GM12875 (cell line): Measurements from ENCODE around the gene RLBP1.

Source experiments
- H3K4me3 ChIP-seq: one replicate; pipeline ENCODE4 v1.5.1; 2011; ENCODE audit warnings: low read depth, low read length, control low read depth
- TF ChIP-seq, protein P1 (sequence below): IDR thresholded peaks from 2 replicates; pipeline ENCODE4 v1.5.1; 2011; ENCODE audit warnings: low read depth, mild to moderate bottlenecking, control low read depth, inconsistent platforms, low read length, moderate library complexity, borderline replicate concordance; ENCODE audit not compliant: insufficient read depth

RLBP1 gene

DNA sequence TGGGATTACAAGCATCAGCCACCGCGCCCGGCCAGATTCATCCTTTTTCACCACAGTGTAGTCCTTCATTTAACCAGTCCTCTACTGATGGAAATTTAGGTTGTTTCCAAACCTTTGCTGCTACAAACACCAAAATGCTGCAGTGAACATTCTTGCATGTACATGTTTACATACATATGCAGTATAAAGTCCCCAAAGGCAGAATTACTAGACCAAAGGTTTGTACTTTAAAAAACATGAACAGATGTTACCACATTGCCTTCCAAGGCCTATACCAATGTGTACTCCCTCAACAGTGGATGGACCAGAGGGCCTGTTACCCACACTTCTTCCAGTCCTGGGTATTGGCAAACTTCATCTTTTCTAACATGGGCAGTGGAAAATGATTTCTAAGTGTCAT lies 51.0 kb downstream of the RLBP1 start:
- no peak overlapping the region for H3K4me3 ChIP-seq
- TF ChIP-seq, protein P1, sequence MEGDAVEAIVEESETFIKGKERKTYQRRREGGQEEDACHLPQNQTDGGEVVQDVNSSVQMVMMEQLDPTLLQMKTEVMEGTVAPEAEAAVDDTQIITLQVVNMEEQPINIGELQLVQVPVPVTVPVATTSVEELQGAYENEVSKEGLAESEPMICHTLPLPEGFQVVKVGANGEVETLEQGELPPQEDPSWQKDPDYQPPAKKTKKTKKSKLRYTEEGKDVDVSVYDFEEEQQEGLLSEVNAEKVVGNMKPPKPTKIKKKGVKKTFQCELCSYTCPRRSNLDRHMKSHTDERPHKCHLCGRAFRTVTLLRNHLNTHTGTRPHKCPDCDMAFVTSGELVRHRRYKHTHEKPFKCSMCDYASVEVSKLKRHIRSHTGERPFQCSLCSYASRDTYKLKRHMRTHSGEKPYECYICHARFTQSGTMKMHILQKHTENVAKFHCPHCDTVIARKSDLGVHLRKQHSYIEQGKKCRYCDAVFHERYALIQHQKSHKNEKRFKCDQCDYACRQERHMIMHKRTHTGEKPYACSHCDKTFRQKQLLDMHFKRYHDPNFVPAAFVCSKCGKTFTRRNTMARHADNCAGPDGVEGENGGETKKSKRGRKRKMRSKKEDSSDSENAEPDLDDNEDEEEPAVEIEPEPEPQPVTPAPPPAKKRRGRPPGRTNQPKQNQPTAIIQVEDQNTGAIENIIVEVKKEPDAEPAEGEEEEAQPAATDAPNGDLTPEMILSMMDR = no peak

DNA sequence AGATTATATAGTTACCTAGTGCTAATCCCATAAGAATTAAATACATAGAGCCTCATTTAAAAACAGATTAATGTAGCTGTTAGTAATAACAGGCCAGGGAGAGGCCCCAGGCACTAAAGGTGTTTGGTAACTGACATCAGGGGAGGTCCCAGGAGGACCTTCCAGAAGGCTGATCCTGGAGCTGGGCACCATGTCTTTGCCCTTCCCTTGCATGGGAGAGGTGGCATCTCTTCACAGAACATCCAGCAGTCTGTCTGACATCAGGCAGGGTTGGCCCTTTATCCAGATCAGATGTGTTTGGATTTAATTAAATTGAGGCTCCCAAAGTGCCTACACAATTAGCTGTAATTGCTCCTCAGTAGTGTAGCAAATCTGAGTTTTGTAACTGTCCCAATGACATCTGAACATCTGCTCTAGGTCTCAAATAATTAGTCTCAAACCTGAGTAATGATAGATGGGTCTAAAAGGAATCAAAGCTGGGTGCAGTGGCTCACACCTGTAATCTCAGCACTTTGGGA lies 53.0 kb downstream of the RLBP1 start:
- TF ChIP-seq, protein P1 = no peak
- no peak overlapping the region for H3K4me3 ChIP-seq

DNA sequence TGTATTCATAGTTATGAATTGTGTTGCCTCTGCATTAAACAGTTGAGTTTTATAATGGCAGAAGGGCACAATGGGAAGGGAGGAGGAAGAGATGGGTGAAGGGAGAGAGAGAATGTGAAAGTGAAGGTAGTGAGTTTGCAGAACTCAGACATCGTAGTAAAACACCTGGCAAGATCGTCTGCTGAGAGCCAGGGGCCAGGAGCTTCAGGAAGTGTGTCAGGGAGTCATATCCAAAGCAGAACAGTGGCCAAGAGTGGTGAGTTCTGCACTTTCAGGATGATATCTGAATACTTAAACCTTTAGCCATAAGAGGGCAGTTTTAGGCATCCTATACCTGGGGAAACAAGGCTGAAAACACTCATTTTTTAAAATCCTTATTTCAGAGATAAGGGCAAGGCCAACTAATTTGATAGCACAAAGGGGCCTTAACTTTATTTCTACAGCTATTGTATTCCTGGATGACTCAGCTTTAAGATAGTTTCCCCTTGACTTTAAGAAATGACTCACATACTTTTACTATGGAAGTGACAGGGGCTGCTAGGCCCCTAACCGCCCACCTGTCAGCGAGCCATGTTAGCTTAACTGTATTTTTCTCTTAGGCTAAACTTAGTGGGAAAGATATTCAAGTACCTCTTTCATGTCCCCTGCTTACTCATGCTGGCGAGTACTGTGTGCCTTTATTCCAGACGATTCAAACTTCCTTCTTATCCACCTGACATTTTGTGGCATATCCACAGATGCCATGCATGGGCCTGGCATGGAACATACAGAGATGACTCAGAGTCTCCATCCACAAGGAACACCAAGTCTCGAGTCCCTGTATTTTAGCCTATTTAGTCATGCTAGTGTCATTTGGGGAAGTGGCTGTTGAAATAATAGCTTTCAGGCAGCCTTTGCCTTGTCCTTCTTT lies 53.9 kb downstream of the RLBP1 start:
- TF ChIP-seq, protein P1 = no peak
- no peak overlapping the region for H3K4me3 ChIP-seq

DNA sequence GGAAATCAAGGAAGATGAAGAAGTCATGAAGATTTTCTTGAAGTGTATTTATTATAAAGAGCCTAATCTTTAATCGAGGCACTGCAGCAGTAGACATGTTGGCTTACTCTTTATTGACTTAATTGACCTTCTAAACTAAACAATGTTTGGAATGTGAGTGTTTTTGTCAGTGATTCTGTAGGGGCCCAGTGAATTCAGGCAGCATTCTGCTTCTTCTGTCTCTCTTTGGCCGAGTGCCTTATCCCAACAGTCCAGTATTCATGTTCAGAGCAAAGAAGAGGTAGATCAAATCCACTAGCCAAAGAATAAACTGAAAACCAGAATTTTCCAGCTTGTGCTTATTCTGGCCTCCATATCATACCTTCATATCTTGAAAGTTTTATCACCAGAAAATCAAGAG lies 55.7 kb downstream of the RLBP1 start:
- TF ChIP-seq, protein P1 = no peak
- H3K4me3 ChIP-seq = no peak overlapping the region

DNA sequence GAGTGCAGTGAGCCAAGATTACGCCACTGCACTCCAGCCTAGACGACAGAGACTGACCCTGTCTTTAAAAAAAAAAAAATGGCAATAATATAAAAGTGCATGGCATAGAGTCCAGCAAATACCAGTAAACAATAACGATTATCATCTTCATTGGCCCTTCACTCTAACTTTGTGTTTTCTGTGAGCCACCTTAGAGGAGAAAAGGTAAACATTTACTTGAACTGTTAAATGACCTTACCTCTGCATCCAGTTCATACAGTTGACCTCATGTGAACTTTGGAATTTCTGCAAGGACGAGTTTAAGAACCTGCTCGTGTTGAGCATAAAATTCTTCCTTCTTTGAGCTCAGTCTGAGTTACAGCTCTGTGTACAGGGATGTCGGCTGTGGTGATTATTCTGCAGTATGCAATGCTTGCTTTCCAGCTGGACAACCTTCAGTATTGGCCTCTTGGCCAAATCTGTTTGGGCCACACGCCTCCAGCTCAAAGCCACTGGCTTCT lies 56.6 kb downstream of the RLBP1 start:
- no peak overlapping the region for H3K4me3 ChIP-seq
- TF ChIP-seq, protein P1 = no peak

DNA sequence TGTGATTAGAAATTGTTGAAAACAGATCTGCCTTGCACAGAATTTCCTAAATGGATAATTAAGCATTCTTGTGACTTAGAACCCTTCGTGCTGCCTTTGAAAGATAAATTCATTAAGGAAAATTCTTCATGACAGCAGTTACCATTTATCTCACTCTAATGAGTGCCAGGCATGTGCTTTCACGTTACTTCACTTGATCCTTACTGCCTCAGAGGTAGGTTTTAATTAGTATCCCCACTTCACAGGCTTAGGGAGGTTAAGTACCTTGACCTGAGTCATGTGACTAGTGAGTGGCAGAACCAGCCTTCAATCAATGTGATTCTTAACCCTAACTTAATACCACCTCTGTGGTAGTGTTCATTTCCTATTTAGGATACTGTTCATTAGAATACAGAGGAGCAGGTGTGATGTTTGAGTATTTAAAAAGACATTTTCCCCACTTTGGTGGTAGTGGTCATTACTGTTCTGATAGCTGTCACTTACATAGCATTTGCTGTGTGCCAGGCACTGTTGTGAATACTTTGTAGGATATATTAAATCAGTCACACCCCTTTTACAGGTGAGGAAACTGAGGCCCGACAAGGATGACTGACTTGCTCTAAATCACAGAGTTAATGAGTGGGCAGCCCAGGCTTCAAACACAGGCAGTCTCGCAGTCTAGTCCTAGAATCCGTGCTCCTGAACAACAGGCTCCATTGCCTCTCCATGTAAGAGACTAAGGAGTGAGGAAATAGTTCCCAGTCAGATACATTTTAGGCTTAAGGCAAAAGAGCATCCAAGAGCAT lies 57.9 kb downstream of the RLBP1 start:
- TF ChIP-seq, protein P1 = no peak
- H3K4me3 ChIP-seq = no peak overlapping the region
